GM23338 (cell line): ENCODE results near the gene MARCKSL1. TPM values are rescaled to one million over a fixed set of nuclear protein-coding genes. Genes with fewer than 3 reads are reported as not detected.

Experiments used
- ATAC-seq: fragments of 200-7000 bp; cut with Tn5 transposase; 3 replicates; pipeline ENCODE4 v1.9.1; 2020
- DNase-seq: peaks from one replicate; pipeline ENCODE4 v3.0.0-alpha.2; 2015; ENCODE audit warnings: low spot score
- H2AFZ ChIP-seq: fragments of 200-600 bp; sonication (generic); 2 replicates; pipeline ENCODE4 v1.8.0; 2016; ENCODE audit warnings: antibody characterized with exemption, mild to moderate bottlenecking, moderate library complexity
- H3F3A ChIP-seq: fragments of 200-600 bp; sonication (generic); replicated peaks from 2 replicates; pipeline ENCODE4 v1.8.0; 2017; ENCODE audit warnings: antibody characterized with exemption, mixed run types, low read depth
- H3K27ac ChIP-seq: fragments of 200-600 bp; sonication (generic); 2 replicates; pipeline ENCODE4 v1.6.1; 2016; ENCODE audit warnings: low read depth
- H3K27me3 ChIP-seq: fragments of 200-600 bp; sonication (generic); 2 replicates; pipeline ENCODE4 v1.8.0; 2016; ENCODE audit warnings: mild to moderate bottlenecking, mixed run types, moderate library complexity; ENCODE audit not compliant: insufficient read depth
- H3K36me3 ChIP-seq: fragments of 200-600 bp; sonication (generic); 2 replicates; pipeline ENCODE4 v1.8.0; 2016; ENCODE audit warnings: mild to moderate bottlenecking; ENCODE audit not compliant: insufficient read depth
- H3K4me1 ChIP-seq: fragments of 200-600 bp; sonication (generic); 2 replicates; pipeline ENCODE4 v1.8.0; 2016; ENCODE audit warnings: mild to moderate bottlenecking, moderate library complexity; ENCODE audit not compliant: insufficient read depth
- H3K4me2 ChIP-seq: fragments of 200-600 bp; sonication (generic); 2 replicates; pipeline ENCODE4 v1.7.1; 2017; ENCODE audit warnings: mixed run types
- H3K4me3 ChIP-seq: fragments of 200-600 bp; sonication (generic); 2 replicates; pipeline ENCODE4 v1.6.1; 2016; ENCODE audit warnings: mixed run types
- H3K79me2 ChIP-seq: fragments of 200-600 bp; sonication (generic); replicated peaks from 2 replicates; pipeline ENCODE4 v1.8.0; 2017; ENCODE audit warnings: mild to moderate bottlenecking; ENCODE audit not compliant: insufficient read depth
- H3K9me2 ChIP-seq: fragments of 200-600 bp; sonication (generic); 2 replicates; pipeline ENCODE4 v1.8.0; 2017; ENCODE audit not compliant: insufficient read depth
- H4K20me1 ChIP-seq: fragments of 200-600 bp; sonication (generic); replicated peaks from 2 replicates; pipeline ENCODE4 v1.8.0; 2017; ENCODE audit warnings: mild to moderate bottlenecking; ENCODE audit not compliant: insufficient read depth
- H3K27ac Mint-ChIP-seq: 2 replicates; pipeline ENCODE4 v1.8.0; 2020; ENCODE audit warnings: inconsistent platforms, mild to moderate bottlenecking, moderate library complexity, mixed read lengths
- H3K27me3 Mint-ChIP-seq: 3 replicates; pipeline ENCODE4 v1.8.0; 2022; ENCODE audit warnings: low read depth, mild to moderate bottlenecking, moderate library complexity, mixed read lengths, inconsistent platforms; ENCODE audit not compliant: insufficient read depth, poor library complexity
- H3K36me3 Mint-ChIP-seq: 3 replicates; pipeline ENCODE4 v1.8.0; 2021; ENCODE audit warnings: low read depth, mild to moderate bottlenecking, inconsistent platforms, moderate library complexity, mixed read lengths
- H3K4me1 Mint-ChIP-seq: 3 replicates; pipeline ENCODE4 v1.8.0; 2020; ENCODE audit warnings: mild to moderate bottlenecking, inconsistent platforms, mixed read lengths
- H3K4me3 Mint-ChIP-seq: 3 replicates; pipeline ENCODE4 v1.8.0; 2021; ENCODE audit warnings: moderate library complexity, mild to moderate bottlenecking, inconsistent platforms, mixed read lengths
- H3K9me3 Mint-ChIP-seq: 3 replicates; pipeline ENCODE4 v1.8.0; 2020; ENCODE audit warnings: moderate library complexity, mild to moderate bottlenecking, inconsistent platforms, mixed read lengths
- CREB1 ChIP-seq: fragments of 250-450 bp; sonication (Bioruptor Pico); IDR thresholded peaks from 2 replicates; pipeline ENCODE4 v1.5.0; 2020; ENCODE audit warnings: low read depth, mild to moderate bottlenecking, moderate library complexity
- JUNB ChIP-seq: IDR thresholded peaks from one replicate; pipeline ENCODE4 v1.6.1; 2016; ENCODE audit warnings: antibody characterized with exemption; ENCODE audit not compliant: unreplicated experiment
- ZNF331 ChIP-seq: fragments of 250-450 bp; sonication (Bioruptor Pico); IDR thresholded peaks from 2 replicates; pipeline ENCODE4 v1.5.0; 2020; ENCODE audit warnings: low read depth, mild to moderate bottlenecking, moderate library complexity
- polyA plus RNA-seq: library from polyadenylated mRNA; unstranded; fragments of >200 nt; fragmentation: Nextera tagmentation; extraction: Ambion mirVana; gene quantifications from 2 replicates; pipeline ENCODE4 v1.2.1, GENCODE V29; 2016
- total RNA-seq: library from RNA; depleted of rRNA; stranded (reverse); fragments of >200 nt; shearing (Covaris generic); gene quantifications from 2 replicates; pipeline ENCODE4 v1.2.3, GENCODE V29; 2014
- TF ChIP-seq, protein P1 (sequence below), 2 experiments: fragments of 200-600 bp in 1 of 2; sonication (generic) in 1 of 2; conservative IDR thresholded peaks; 2 replicates each; pipeline versions ENCODE4 v1.5.1 to v1.6.1; 2016 to 2017; ENCODE audit warnings: antibody characterized with exemption in 2 of 2, low read depth in 2 of 2, mild to moderate bottlenecking in 2 of 2, moderate library complexity in 1 of 2

The MARCKSL1 gene
- total and polyA plus RNA-seq, 2 experiments from 2014 or later: 329 to 553 TPM

DNA sequence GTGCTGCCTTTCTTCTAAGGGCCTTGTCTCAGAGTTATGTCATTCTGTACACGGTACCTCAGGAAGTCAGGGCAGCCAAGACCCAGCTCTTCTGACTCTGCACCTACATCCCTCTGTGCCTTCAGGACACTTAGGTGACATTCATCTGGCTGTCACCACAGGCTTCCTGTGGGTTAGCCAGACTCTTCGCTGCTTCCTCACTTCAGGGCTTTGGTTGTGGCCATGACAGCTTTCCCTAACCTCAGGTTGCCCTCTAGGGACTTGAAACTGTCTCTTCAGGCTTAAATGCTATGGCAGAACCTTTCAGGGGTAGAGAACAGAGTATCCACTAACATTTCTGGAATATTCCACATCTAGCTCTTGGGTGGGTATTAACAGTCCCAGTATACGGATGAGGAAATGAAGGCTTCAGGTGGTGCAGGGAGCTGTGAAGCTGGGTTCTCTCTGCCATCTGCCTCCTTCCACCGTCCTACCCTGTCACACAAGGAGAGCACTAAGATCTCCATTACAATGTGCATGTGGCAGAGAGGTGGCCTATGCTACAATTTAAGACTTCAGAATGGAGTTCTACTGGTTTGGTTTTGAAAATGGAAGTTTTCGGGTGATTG is 36.2 kb upstream of the MARCKSL1 start:
- Histone ChIP-seq H3K36me3 (peaks cover 11% of the 10 kb centered on the region; the same call in 1 of the 2 replicates), H4K20me1 (peaks cover 9% of the 10 kb centered on the region), H3K4me2 (no peak overlapping the region), H3K9me2 (no peaks in the 10 kb centered on the region), H3K27ac (no peak overlapping the region), H3K4me1 (no peaks in the 10 kb centered on the region), H3K27me3 (no peaks in the 10 kb centered on the region), H3K79me2 (no peaks in the 10 kb centered on the region), H3K4me3 (no peak overlapping the region), H3F3A (no peaks in the 10 kb centered on the region), H2AFZ (no peak overlapping the region)
- H3K9me3 Mint-ChIP-seq: no peaks in the 10 kb centered on the region
- peak; percentile 21; the same call in 1 of the 3 replicates for ATAC-seq
- H3K36me3 Mint-ChIP-seq: peaks cover 65% of the 10 kb centered on the region
- H3K27ac Mint-ChIP-seq: no peak overlapping the region
- DNase-seq: no peak
- TF ChIP-seq, protein P1, sequence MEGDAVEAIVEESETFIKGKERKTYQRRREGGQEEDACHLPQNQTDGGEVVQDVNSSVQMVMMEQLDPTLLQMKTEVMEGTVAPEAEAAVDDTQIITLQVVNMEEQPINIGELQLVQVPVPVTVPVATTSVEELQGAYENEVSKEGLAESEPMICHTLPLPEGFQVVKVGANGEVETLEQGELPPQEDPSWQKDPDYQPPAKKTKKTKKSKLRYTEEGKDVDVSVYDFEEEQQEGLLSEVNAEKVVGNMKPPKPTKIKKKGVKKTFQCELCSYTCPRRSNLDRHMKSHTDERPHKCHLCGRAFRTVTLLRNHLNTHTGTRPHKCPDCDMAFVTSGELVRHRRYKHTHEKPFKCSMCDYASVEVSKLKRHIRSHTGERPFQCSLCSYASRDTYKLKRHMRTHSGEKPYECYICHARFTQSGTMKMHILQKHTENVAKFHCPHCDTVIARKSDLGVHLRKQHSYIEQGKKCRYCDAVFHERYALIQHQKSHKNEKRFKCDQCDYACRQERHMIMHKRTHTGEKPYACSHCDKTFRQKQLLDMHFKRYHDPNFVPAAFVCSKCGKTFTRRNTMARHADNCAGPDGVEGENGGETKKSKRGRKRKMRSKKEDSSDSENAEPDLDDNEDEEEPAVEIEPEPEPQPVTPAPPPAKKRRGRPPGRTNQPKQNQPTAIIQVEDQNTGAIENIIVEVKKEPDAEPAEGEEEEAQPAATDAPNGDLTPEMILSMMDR (conservative IDR thresholded peaks at IDR 0.05; ENCODE audit: low read depth in 2 of 2): peak in 1 of 2 experiments; percentile 37; a peak in 2 of 4 replicates
- TF ChIP-seq CREB1 (no peak), JUNB (no peak), ZNF331 (CRISPR knock-in tag) (no peak)
- no peak overlapping the region for H3K4me3 Mint-ChIP-seq
- H3K4me1 Mint-ChIP-seq: no peaks in the 10 kb centered on the region
- H3K27me3 Mint-ChIP-seq: no peaks in the 10 kb centered on the region

DNA sequence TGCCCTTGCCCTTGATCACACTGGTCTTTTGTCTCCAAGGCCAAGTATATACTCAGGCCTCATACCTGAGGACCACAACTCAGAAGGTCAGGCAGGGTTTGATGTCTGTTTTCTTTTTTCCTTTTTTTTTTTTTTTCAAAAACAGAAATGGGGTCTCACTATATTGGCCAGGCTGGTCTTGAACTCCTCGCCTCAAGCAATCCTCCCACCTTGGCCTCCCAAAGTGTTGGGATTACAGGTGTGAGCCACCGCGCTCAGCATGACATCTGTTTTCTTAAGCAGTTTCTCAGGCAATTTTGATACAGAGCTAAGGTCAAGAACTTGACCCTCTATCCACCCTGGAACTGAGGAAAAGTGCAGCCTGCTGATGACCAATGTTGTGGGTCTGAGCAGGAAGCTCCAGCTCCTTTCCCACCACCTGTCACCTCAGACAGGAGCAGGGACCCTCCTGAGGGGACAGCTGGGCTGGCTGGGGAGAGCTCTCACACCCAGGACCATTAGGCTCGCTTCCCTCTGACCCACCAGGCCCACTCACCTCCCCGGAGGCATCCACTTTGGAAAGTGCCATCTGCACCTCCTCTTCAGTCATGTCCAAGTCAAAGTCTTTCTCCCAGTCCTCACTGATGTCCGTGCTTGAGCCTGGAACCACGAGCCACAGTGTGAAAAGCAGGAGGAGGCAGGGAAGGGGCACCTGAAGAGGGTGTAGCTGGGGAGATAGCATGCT is 32.0 kb upstream of the MARCKSL1 start:
- H3K36me3 ChIP-seq: peaks cover 16% of the 10 kb centered on the region; the same call in 1 of the 2 replicates
- Mint-ChIP-seq H3K4me1 (no peaks in the 10 kb centered on the region), H3K4me3 (no peak overlapping the region), H3K27ac (no peak overlapping the region), H3K27me3 (peaks cover 8% of the 10 kb centered on the region), H3K9me3 (no peaks in the 10 kb centered on the region; the same call in 2 of the 3 replicates), H3K36me3 (peaks cover 59% of the 10 kb centered on the region)
- no peaks in the 10 kb centered on the region for H3K4me1 ChIP-seq
- 0 out of 2 replicates have a peak, but pooled peaks cover 2% of the 10 kb centered on the region for H3F3A ChIP-seq
- no peak overlapping the region for H3K4me3 ChIP-seq
- DNase-seq (no peak), ATAC-seq (no peak)
- H3K4me2 ChIP-seq: no peak overlapping the region
- no peaks in the 10 kb centered on the region for H3K27me3 ChIP-seq
- no peaks in the 10 kb centered on the region; the same call in none of the 2 replicates for H4K20me1 ChIP-seq
- H3K79me2 ChIP-seq: no peaks in the 10 kb centered on the region
- TF ChIP-seq, protein P1 (conservative IDR thresholded peaks at IDR 0.05; ENCODE audit: low read depth in 2 of 2): no peak
- no peak overlapping the region for H3K27ac ChIP-seq
- H2AFZ ChIP-seq: no peak overlapping the region
- no peaks in the 10 kb centered on the region for H3K9me2 ChIP-seq
